Lung (tissue), 12 donors: ENCODE data around the gene SKOR1. TPM values are rescaled to one million over a fixed set of nuclear protein-coding genes. Genes with fewer than 3 reads are reported as not detected.

Source experiments
- ATAC-seq: fragments of 200-7000 bp; cut with Tn5 transposase; one replicate; pipeline ENCODE4 v1.9.1; 2020; ENCODE audit warnings: moderate number of reproducible peaks; ENCODE audit not compliant: insufficient read depth, low FRiP score
- DNase-seq, 3 donors: peaks; one replicate each; pipeline ENCODE4 v3.0.0-alpha.2; 2013 to 2017
- H3K27ac ChIP-seq, 2 donors: one replicate each; pipeline ENCODE4 v1.5.1; 2013; ENCODE audit warnings: mild to moderate bottlenecking in 2 of 2, moderate library complexity in 2 of 2, control low read depth in 1 of 2, inconsistent platforms in 1 of 2, low read depth in 1 of 2, low read length in 1 of 2
- H3K27me3 ChIP-seq, 3 donors: one replicate each; pipeline ENCODE4 v1.5.1; 2013; ENCODE audit warnings: low read length in 2 of 3; ENCODE audit not compliant: control insufficient read depth in 3 of 3, insufficient read depth in 3 of 3
- H3K36me3 ChIP-seq, 4 donors: one replicate each; pipeline ENCODE4 v1.5.1; 2013; ENCODE audit warnings: low read length in 4 of 4, mild to moderate bottlenecking in 1 of 4, moderate library complexity in 1 of 4; ENCODE audit not compliant: control insufficient read depth in 4 of 4, insufficient read depth in 4 of 4
- H3K4me1 ChIP-seq, 5 donors: one replicate each; pipeline ENCODE4 v1.5.1; 2013; ENCODE audit warnings: low read length in 5 of 5, mild to moderate bottlenecking in 2 of 5, moderate library complexity in 1 of 5; ENCODE audit not compliant: control insufficient read depth in 5 of 5, insufficient read depth in 5 of 5
- H3K4me3 ChIP-seq: one replicate; pipeline ENCODE4 v1.5.1; 2013; ENCODE audit warnings: mild to moderate bottlenecking, control low read depth, moderate library complexity
- H3K9ac ChIP-seq, 2 donors: one replicate each; pipeline ENCODE4 v1.5.1; 2013; ENCODE audit warnings: low read length in 2 of 2, control low read depth in 1 of 2; ENCODE audit not compliant: insufficient read depth in 1 of 2
- H3K9me3 ChIP-seq, 4 donors: one replicate each; pipeline ENCODE4 v1.5.1; 2013; ENCODE audit warnings: low read length in 3 of 4, mild to moderate bottlenecking in 1 of 4, moderate library complexity in 1 of 4; ENCODE audit not compliant: control insufficient read depth in 4 of 4, insufficient read depth in 3 of 4
- CTCF ChIP-seq: IDR thresholded peaks from 2 replicates; pipeline ENCODE4 v1.5.1; 2012; ENCODE audit warnings: mild to moderate bottlenecking; ENCODE audit errors: control extremely low read depth, extremely low read depth
- WGBS, 2 donors: extraction: QIAGEN DNeasy Blood & Tissue Kit; methylation state at CpG; one replicate each; pipeline ENCODE4 v1.1.7; 2013; 5-methylcytosine and 5-hydroxymethylcytosine counted together
- polyA plus RNA-seq, 2 donors: library from polyadenylated mRNA; stranded (reverse); fragments of 200-250 nt; gene quantifications; one replicate each; pipeline ENCODE4 v1.2.1, GENCODE V29; 2013
- total RNA-seq, 2 donors: library from RNA; depleted of rRNA in 1 of 2; stranded (reverse); fragments of >200 nt in 1 of 2; gene quantifications; one replicate each; pipeline ENCODE4 v1.2.1, GENCODE V29; 2014 to 2021
- donor health status: control.
- donor health status: control.
- donor health status: Bipolar disorder and iron deficiency.
- donor health status: healthy.
- donor health status: DM: yes; HTN: yes; CAD: no.

SKOR1 gene
- total and polyA plus RNA-seq, 4 donors, result 0.17 to 0.46 (median 0.31) TPM

- no peak overlapping the region for H3K4me3 ChIP-seq
- no peaks in the 10 kb centered on the region for H3K9me3 ChIP-seq
- H3K4me1 ChIP-seq, result peaks cover 0 to 3% (median 0%) of the 10 kb centered on the region in 5 donors
- H3K36me3 ChIP-seq, result no peaks in the 10 kb centered on the region
- WGBS, 2 donors, result 79 to 91% methylated on average over 5 of the region's 5 CpGs
- no peak for ATAC-seq
- H3K9ac ChIP-seq, result no peak overlapping the region
- no peaks in the 10 kb centered on the region for H3K27me3 ChIP-seq
- no peak overlapping the region for H3K27ac ChIP-seq
- no peak for TF ChIP-seq CTCF
- no peak for DNase-seq
Observed at GRCh38 chr15:67859331-67859946, 34.1 kb downstream of the SKOR1 start.

GRCh38 chr15:67861983-67862382 lies 36.7 kb downstream of the SKOR1 start:
- no peak overlapping the region for H3K9ac ChIP-seq
- no peak for TF ChIP-seq CTCF
- H3K36me3 ChIP-seq, result no peaks in the 10 kb centered on the region
- WGBS, 2 donors, result 93 to 94% methylated on average over 3 of the region's 3 CpGs
- H3K9me3 ChIP-seq, result no peaks in the 10 kb centered on the region
- H3K27ac ChIP-seq, result no peak overlapping the region
- ATAC-seq (no peak), DNase-seq (no peak)
- H3K4me3 ChIP-seq, result no peak overlapping the region
- peaks cover 0 to 3% (median 0%) of the 10 kb centered on the region in 5 donors for H3K4me1 ChIP-seq
- no peaks in the 10 kb centered on the region for H3K27me3 ChIP-seq

DNA sequence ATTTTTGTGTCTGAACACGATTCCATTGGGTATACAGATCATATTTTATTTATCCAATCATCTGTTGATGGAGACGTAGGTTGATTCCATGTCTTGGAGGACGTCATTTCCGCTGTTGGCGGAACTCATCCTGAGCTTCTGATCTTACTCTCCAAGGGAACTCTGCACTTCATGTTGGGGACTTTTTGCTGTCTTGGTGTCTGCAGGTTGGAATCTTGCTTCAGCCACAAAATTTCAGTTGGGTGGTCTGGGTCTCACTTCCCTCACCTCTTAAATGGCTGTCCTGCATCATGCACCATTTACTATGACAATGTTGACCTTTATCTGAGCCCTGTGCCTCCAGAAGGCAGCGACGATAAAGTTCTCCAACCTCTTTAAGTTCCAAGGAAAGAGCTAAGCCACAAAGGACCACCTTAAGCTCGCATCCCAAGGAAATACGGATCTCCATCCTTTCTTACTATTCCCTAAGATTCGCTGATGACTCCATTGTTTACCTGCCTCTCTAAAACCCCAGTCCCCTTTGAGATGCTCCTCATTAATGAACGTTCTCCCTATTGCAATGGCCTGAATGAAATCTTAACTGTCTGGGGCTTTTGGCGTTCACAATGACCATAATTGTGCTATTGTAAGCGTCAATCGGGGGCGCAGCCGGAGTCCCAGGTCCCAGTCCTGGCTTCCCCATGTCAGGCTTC lies 37.6 kb downstream of the SKOR1 start:
- Histone ChIP-seq H3K27ac (no peak overlapping the region), H3K27me3 (no peaks in the 10 kb centered on the region), H3K4me1 (peaks cover 0 to 3% (median 0%) of the 10 kb centered on the region in 5 donors), H3K36me3 (no peaks in the 10 kb centered on the region), H3K9ac (peak overlapping the region in 1 of 2 donors; percentile 43), H3K4me3 (no peak overlapping the region), H3K9me3 (no peaks in the 10 kb centered on the region)
- no peak for TF ChIP-seq CTCF
- no peak for ATAC-seq
- 61% methylated on average over 16 of the region's 16 CpGs for WGBS, 2 donors
- DNase-seq, result no peak
